Measurements from ENCODE around the gene CBLN3.
A peak's percentile ranks its signal among the peaks of the same experiment; 100 is the strongest.
"Not testable (repeated sequence)": the region's sequence is repeated elsewhere in the genome, so short reads cannot be mapped to it uniquely, and the experiment has no call there.

The CBLN3 gene

GRCh38 chr14:24399999-24400718 is 29.3 kb downstream of the CBLN3 start:
- DNase-seq = no peak

GRCh38 chr14:24399447-24399822 is 30.0 kb downstream of the CBLN3 start:
- no peak for DNase-seq

GRCh38 chr14:24398653-24399446 is 30.6 kb downstream of the CBLN3 start, which contains the start of gene NYNRIN:
TSS of gene NYNRIN (plus strand) at chr14:24399003. CDS start at chr14:24399247, 244 bp downstream.
- peak; percentile 33 for DNase-seq

- DNase-seq = peak; percentile 41
Measured at GRCh38 chr14:24398293-24398652, 31.2 kb downstream of the CBLN3 start.

- no peak for DNase-seq
Measured at GRCh38 chr14:24397639-24398292, 31.7 kb downstream of the CBLN3 start.

GRCh38 chr14:24395609-24396582 is 33.6 kb downstream of the CBLN3 start:
- no peak for DNase-seq

- DNase-seq = no peak
Measured at GRCh38 chr14:24394275-24394674, 35.2 kb downstream of the CBLN3 start.

- DNase-seq = peak; percentile 65
Measured at GRCh38 chr14:24392325-24393091, 37.0 kb downstream of the CBLN3 start.

- DNase-seq = no peak
Measured at GRCh38 chr14:24390701-24391468, 38.6 kb downstream of the CBLN3 start.

GRCh38 chr14:24389226-24389848 is 40.1 kb downstream of the CBLN3 start:
- DNase-seq = no peak

GRCh38 chr14:24388474-24389179 is 40.8 kb downstream of the CBLN3 start:
- no peak for DNase-seq

GRCh38 chr14:24387579-24387978 is 41.9 kb downstream of the CBLN3 start:
- DNase-seq = not testable (repeated sequence)

GRCh38 chr14:24387009-24387345 is 42.5 kb downstream of the CBLN3 start:
- DNase-seq = no peak

GRCh38 chr14:24385524-24385923 is 43.9 kb downstream of the CBLN3 start:
- no peak for DNase-seq

GRCh38 chr14:24384169-24384568 is 45.3 kb downstream of the CBLN3 start:
- no peak for DNase-seq

- no peak for DNase-seq
Measured at GRCh38 chr14:24382064-24382371, 47.5 kb downstream of the CBLN3 start.

GRCh38 chr14:24381363-24382063 is 48.0 kb downstream of the CBLN3 start:
- no peak for DNase-seq

GRCh38 chr14:24379907-24380730 is 49.3 kb downstream of the CBLN3 start:
- no peak for DNase-seq

Measured in NCI-H1092 treated with DMSO at 0.1 percent for 48 hours (cell line).